HG03064 (cell line): ENCODE data around the gene DNAJC25.

Experiments
- ATAC-seq: cut with Tn5 transposase; IDR thresholded peaks from one replicate; pipeline ENCODE4 v1.9.1; 2021; ENCODE audit warnings: low read depth; ENCODE audit not compliant: unreplicated experiment

Gene DNAJC25

DNA sequence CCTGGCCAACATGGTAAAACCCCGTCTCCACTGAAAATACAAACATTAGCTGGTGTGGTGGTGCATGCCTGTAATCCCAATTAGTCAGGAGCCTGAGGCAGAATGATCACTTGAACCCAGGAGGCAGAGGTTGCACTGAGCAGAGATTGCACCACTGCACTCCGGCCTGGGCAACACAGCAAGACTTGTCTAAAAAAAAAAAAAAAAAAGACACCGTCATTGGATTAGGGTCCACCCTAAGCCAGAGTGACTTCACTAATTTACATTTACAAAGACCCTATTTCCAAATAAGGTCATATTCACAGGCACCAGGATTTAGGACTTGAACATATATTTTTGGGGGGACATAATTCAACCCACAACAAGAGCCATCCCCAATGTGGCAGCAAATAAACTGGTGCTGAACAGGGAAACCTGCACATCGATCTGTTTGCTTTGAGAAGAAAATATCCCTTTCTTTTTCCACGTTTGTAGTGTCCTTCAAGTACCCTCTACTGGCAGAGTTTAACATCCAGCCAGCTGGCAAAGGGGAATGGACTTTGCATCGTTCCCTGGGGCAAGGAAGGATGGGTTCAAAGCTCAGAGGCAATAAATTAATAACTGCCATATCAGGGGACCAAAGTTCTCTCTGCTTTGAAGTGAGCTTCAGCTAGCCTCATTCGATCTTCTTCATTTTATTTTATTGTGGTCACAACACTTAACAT, 3.7 kb upstream of the DNAJC25 start:
- no peak for ATAC-seq

DNA sequence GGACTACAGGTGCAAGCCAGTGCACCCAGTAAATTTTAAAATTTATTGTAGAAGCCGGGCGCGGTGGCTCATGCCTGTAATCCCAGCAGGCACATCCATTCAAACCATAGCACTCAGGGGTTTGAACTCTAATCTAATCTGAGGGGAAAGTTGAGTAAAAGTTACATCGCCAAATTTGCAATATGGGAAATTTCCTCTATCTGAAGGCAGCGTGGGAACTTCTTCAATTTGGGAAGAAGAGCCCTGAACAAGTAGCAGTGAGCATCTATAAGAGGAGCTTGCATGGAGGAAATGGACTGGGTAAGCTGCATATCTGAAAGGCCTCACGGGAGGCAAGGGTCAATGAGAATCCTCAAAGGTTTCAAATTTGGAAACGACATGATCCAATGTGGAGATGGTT, 2.7 kb upstream of the DNAJC25 start:
- ATAC-seq = no peak

DNA sequence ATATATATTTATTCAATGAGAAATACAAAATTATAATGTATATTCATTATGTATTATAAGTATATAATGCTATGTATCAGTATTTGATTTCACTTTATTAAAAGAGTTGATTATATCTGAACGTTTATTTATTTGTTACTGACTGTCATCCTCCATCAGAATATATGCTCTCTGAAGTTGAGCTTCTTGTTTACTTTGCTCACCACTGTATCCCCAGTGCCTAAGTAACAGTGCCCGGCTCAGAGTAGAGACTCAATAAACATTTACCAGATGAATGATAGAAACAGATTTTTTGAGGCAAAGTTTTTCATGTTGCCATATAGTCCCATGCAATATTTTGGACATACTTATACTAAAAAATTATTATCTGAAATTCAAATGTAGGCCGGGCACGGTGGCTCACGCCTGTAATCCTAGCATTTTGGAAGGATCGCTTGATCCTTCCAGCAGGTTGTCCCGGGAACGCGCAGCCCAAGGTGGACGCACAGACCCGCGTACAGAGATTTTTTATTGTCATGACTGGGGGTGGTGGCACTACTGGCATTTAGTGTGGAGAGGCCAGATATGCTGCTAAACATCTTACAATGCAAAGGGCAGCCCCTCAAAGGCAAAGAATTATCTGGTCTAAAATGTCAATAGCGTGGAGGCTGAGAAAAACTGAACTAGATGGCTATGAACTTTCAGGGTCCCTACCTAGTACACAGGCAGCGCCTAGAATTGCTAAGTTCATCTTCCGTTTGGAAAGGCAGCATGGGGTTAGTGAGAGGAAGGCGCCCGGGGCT, 761 bp upstream of the DNAJC25 start:
- peak; percentile 29 for ATAC-seq

DNA sequence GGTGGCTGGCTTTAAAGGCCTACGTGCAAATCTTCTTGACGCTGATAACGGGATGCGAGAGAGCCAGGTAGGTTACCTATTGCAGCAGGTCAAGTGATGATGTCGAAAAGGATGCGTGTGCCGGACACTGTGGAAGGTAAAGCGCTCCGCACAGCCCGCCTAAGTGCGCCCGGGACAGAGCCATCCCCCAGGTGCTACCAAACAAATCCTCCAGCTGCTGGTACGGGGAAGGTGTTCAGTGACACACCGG, 245 bp upstream of the DNAJC25 start:
- ATAC-seq = no peak

DNA sequence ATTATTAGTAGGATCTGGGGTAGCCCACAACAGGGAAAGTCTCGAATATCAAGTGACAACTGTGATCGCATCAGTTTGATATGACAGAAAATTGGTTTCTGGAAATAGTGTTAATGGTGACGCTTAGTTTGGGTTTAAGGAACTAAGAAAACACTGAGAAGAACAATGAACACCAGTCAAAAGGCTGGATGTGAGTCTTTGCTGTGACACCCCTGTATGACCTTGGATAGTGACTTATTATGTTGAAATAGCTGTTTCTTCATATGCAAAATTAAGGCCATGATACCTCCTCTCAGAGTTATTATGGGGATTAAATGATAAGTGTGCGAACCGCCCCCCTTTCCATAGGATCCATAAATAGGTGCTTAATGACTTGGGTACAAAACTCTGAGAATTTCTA, 926 bp downstream of the DNAJC25 start:
- ATAC-seq = no peak

DNA sequence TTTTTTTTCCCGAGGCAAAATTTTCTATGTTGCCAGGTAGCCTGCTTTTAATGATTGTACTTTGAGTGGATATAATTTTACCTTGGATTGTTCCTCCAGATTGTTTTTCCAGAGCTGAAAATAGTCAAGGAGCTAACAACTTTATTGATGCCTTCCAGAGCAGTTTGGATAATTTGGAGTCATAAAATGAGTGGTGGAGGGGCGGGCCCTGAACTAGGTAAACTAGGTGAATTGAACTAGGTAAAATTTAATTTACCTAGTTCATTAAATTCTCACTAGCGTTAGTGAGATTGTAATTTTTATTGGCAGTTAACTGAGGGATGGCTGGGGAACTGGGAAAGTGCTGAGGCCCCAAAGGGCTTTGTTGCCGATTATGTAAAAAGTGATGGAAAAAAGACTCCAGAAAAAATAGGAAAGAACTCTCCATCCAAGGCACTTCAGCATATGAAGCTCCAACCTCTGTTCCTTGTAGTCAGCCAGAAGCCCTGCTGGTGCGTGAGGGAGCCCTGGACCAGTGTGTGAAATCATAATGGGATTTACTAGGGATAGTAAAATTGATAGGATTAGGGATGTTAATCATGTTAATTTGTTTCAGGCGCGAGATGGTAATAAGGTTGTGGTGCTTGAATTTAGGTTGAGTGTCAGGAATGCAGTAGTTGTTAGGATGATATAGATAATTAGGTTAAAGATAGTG, 1.7 kb downstream of the DNAJC25 start:
- ATAC-seq = no peak

DNA sequence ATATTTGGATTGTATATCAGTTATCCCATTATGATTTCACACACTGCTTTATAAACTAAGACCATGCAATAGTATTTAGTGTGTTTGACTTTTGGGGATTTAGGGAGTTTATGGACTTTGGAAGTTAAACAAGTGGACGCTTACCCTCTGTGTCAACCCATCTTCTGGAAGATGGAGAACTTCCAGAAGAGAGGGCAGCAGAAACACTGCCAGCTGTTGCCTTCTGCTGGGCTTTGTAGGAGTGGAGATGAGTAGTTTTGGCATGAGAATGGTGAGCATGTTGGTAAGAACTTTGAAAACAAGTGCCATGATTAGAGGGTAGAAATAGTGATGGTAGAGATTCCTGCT, 2.2 kb downstream of the DNAJC25 start:
- ATAC-seq = no peak

DNA sequence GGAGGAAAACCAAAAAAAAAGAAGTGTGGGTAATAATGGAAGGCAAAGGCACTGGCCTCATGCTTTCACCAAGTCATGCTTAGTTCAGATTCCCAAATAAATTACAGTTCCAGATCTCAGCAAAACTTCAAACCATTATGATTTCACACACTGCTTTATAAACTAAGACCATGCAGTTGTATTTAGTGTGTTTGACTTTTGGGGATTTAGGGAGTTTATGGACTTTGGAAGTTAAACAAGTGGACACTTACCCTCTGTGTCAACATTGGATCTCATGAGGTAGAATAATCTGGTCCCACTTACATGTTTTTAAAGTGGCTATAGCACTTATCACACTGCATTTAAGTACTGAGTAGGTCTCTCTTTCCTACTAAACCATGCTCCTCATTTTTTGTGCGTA, 3.7 kb downstream of the DNAJC25 start:
- no peak for ATAC-seq

DNA sequence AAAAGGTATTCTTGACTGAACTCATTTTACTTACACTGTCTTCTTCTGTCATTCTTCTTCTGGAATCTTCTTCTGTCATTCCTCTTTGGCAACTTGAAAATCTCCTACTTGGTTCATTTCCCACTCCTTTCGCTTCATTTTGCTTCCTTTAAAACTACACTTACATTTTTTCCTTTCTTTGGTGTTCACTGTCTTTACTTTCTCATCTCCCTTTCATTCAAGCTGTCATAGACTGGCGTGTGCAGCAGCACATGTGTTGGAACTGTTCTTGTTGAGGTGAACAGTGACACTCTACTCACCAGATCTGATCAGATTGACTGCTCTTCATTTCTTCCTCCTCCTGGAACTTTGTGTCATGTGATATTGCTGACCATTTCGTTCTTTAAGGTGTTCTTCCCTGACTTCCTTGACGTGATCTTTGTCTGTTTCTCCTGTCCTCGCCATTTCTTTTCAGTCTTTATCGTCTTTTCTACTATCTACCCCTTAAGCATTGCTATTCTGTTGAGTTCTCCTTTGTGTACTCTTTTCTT, 6.4 kb downstream of the DNAJC25 start:
- ATAC-seq = no peak

DNA sequence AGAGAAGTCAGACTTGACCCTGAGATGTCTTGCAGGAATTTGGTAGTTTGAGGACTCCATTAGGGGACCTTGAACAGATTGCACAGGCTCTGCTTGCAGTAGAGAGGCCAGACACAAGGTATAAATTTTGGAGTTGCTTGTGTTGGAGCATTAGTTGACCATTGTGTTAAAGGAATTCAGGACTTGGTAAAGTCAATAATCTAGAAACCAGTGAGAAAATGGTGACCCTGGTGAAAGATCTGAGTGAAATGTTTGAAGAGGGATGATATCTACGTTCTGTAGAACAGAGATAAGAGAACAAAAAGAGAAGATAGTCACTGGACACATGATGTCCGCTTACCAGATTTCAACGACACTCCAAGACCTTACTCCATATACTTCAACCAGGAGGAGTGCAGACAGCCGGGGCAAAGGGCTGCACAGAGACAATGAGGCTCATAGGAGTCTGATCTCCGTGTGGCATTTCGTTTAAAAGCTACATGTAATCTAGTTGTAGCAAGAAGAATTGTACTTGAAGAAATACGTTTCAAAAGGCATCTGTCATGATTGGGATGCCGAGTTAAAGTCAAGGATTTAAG, 13.2 kb downstream of the DNAJC25 start:
- ATAC-seq = no peak

DNA sequence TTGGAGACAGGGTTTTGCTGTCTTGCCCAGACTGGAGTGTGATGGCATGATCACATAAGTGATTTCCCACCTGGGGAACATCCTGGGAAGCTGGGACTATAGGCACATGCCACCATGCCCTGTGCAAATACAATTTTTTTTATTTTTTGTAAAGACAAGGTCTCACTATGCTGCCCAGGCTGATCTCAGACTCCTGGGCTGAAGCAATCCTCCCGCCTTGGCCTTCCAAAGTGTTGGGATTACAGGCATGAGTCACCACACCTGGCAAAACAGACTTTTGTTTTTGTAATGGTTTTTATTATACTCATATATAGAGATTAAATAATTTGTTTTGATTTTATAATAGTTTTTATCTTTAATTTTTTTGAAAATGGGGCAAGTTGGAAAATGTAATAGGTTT, 14.7 kb downstream of the DNAJC25 start:
- no peak for ATAC-seq

DNA sequence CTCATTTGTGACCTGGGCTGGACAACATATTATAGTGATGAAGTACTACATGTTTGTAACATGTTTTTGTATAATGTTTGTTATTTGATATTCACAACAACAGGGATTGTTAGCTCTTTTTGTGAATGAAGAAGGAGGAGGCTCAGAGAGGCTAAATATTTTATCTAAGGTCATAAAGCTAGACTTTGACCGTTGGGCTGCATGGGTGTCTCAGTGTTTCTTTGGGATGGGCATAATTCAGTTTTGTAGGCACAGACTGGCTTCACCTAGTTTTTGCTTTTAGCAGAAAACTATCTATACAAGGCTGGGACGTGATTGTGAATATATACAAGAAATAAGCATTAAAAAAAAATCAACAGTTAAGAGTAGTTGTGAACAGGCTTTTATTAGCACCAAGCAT, 15.3 kb downstream of the DNAJC25 start:
- no peak for ATAC-seq

DNA sequence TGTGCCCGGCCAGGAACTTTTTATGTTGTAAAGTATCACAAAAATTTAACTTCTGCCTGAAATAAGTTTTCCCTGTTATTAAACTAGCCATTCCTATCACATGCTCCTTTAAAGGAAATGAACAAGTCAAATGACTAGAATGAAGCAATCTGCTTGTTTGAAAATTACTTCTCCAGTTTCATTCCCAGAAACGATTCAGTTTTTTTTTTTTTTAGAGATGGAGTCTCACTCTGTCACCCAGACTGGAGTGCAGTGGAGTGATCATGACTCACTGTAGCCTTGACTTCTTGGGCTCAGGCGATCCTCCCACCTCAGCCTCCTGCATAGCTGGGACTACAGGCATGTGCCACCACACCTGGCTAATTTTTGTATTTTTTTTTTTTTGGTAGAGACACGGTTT, 16.9 kb downstream of the DNAJC25 start:
- no peak for ATAC-seq

DNA sequence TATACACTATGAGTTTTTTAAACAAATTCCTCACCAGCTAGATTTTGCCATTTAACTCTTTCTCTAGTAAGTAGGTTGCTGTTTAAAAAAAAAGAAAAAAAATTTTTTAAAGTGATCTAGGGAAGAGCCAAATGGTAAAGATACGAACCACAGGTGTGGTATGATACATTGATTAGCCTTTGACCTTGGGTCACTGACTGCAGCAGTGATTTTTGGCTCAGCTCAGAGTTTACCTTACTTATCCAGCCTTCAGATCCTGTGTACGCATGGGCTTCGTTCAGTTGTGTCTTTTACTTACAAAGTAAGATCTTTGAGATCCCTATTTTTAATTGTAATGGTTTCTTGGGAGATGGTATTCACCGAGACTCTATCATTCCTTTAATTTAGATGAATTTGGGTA, 17.9 kb downstream of the DNAJC25 start:
- no peak for ATAC-seq

DNA sequence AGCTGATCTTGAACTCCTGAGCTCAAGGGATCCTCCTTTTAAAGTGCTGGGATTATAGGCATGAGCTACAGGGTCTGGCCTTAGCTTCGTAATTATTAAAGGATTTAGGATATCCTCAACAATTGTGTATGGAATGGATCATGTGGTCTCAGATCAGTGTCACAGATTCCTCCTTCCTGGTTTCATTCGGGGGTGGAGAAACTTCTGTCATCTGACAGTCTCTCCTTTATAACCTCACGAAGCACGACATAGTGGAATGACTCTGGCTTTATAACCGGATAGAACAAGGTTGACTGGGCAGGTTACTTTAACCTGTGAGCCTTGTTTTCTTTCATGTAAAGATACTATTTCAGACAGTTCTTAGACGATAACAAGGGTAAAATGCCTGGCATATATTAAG, 25.9 kb downstream of the DNAJC25 start:
- no peak for ATAC-seq

DNA sequence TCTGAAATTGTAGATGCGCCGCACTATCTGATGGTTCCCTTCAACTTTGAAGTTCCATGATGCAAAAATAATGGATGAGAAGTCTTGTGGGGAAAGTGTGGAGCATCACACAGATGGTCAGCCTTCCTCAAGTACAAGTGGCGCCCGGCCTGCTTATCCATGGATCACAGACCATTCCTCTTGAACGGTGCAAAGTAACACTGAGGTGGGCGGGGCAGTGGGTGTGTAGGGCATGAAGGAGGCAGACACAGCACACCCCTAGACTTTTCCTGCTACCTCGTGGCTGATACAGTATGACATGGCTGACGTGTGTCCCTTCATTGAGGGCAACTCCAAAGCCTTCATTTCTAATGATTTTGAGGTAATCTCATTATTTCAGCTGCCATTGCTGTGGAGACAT, 27.8 kb downstream of the DNAJC25 start:
- ATAC-seq = no peak

DNA sequence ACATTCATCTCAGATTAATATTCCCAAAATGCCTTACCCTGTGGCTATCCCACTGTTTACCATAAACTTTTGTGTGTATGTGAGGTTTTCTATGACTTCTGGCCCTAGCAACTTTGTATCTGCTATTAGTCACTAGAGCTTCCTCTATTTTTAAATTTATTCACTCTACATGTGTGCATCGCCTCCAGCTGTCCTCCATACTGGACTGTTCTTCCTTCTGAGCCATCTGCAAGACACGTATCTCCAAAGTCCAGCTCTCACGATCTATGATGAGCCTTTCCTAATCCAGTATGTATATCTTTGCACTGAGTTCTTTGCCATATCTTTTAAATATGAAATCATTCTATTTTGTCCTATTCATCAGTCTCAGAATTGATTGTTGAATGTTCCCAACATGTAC, 28.6 kb downstream of the DNAJC25 start:
- no peak for ATAC-seq

DNA sequence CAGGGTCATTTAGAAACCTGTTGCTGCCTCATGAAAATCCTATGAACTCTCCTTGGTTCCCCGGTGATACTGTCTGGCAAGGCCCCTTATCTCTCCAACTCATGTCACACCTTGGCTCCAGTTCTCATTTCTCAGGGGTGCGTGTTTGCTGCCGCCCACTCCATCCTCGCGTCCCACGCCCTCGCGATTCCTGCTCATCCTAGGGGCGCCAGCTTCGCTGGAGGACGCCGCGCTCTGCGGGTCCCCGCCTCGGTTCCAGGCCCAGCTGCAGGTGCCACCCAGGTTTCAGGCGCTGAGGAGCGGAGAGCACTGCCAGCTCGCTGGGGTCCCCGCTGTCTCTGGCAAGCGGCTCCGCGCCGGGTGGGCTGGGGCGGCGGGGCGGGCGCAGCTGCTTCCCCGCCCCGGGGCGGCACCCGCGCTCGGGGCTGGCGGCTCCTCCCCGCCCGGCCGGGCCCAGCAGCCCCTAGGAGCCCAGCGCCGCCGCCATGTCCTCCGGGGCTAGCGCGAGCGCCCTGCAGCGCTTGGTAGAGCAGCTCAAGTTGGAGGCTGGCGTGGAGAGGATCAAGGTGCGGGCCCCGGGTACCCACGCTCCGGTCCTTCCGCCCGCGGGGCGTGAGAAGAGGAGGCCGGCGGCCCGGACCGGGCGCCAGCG, 30.1 kb downstream of the DNAJC25 start, which contains the start of gene GNG10:
GNG10 (plus strand) TSS at position 456 of the 652 bp plus-strand sequence; CDS start at position 486, 30 bp downstream.
- peak; percentile 90 for ATAC-seq

DNA sequence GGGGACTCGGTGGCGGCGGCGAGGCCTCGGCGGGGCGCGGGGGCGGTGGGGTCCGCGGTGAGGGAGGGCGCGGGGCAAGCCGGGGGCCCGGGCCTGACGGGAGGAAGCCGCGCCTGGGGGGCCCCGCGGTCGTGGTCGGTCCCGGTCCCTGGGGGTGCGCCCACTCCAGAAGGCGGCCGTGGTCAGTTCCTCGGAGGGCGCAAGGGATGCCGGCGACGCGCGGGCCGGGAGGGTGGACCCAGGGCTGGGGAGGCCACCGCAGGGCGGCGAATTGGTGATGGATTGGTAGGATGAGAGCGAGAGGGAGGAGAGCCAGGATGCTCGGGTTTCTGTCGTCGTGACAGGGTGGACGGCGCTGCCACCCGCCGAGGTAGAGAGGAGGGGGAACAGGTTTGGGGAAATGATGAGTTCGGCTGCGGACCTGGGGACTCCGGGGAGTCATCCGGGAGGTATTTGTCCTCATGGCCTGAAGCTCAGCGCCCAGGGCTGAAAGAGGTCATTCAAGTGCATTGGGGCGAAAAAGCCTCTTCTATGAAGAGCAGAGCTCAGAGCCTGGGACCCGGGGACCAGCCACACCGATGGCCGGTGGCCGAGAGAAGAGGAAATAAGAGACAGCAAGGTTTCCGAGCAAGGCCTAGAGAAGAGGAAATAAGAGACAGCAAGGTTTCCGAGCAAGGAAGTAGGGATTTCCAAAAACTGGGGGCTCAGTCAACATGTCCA, 30.8 kb downstream of the DNAJC25 start:
- ATAC-seq = peak; percentile 32
